Endometrial microvascular endothelial cells (primary cell): ENCODE results near the gene LRRC3. TPM values are rescaled to one million over a fixed set of nuclear protein-coding genes. Genes with fewer than 3 reads are reported as not detected.

Experiments used
- in situ Hi-C: cut with HindIII; loops from 2 replicates; pipeline ENCODE4 v1.10.0; 2017; ENCODE audit warnings: low sequenced_read_pairs, low pct_unique_long_range_greater_than_20kb; ENCODE audit errors: inconsistent ontology term
- total RNA-seq: library from RNA; depleted of rRNA; stranded (reverse); fragments of >200 nt; gene quantifications from one replicate; pipeline ENCODE4 v1.2.3, GENCODE V29; 2015; ENCODE audit errors: inconsistent ontology term

Gene LRRC3
- total RNA-seq, 1 donor from 2014 or later = 3.9 TPM

DNA sequence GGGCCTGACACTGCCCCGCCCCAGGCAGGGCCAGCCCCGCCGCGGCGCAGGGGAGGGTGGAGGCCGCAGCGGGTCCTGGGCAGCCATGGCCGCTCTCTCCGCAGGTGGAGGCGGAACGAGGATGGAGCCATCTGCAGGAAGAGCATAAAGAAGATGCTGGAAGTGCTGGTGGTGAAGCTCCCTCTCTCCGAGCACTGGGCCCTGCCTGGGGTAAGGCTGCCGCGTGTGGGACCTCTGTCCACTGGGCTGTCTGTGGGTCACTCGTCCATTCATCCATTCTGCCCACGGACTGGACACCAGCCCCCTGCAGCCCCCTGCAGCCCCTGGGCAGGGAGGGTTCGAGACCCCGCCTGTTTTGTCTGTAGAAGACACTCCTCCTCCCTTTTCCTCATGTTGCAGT, 18.4 kb upstream of the LRRC3 start:
- in situ Hi-C loops = no loop called here

DNA sequence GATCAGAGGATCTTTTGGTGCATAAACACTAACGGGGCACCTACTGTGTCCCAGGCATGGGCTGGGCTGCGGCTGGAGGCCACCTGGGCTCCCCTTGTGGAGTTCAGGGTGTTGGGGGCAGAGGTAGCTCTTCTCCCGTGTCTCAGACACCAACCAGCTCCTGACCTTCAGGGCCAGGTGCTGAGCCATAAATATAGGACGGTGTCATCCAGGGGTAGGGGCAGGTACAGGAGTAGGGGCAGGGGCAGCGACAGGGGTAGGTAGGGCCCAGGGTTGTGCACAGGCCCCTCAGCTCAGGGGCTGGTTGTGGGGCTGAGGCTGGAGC, 18.0 kb upstream of the LRRC3 start:
- in situ Hi-C loops = no loop called here

DNA sequence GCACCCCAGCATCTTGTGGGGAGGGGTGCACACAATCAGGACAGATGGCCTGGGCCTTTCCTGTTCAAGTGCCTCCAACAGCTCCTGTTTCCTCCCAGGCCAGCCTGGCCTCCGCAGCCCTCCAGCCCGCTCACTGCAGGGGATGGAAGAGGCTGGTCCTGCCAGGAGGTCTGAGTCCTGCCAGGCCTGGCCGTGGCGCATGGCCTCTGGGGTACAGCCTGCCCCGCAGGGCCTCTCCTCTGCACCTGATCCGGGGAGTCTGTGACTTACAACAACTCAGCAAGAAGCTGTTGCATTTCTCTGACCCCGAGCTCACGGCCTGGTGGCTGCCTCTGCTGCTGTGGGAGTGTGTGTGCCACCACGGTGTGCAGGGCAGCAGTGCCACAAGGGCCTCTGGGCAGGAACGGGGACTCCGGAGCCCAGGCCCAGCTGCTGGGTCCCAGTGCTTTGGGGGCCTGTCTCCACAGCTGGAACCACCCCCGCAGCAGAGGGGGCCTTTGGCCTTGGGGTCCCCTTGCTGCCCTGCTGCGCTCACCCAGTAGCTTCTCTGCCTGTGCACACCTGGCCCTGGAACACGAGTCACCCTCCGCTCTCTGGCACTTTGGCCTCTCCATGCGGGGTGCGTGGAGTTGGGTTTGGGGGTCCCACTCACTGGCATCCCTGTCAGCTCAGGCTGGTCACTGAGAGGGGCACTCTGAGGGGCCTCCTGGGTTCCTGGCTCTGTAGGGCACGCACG, 17.4 kb upstream of the LRRC3 start:
- in situ Hi-C loops = no loop called here

DNA sequence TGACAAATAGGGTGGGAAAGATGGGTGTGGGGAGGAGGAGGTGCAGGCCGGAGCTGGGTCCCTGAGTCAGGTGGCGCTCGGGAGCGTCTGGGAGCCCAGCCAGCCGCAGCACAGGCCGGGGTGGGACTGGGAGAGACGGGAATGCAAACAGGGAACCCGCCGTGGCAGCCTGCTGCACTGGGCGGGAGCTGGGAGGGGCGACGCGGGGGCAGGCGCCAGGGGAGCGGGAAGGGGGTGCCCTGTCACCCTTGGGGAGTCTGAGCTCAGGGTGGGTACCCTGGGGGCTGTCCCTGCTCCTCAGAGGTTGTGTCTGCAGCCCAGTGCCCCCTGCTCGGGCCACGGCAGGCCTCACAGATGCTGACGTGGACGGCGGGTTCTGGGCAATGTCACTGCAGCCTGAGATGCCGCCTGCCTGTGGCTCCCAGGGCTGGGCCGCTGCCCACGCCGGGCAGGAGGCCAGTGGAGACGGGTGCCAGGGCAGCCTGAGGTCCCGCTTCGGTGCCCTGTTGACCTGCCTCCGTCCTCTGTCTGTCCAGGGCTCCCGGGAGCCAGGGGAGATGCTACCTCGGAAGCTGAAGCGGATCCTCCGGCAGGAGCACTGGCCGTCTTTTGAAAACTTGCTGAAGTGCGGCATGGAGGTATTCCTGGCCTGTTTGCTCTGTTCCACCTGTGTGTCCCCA, 16.6 kb upstream of the LRRC3 start:
- in situ Hi-C loops = no loop called here

DNA sequence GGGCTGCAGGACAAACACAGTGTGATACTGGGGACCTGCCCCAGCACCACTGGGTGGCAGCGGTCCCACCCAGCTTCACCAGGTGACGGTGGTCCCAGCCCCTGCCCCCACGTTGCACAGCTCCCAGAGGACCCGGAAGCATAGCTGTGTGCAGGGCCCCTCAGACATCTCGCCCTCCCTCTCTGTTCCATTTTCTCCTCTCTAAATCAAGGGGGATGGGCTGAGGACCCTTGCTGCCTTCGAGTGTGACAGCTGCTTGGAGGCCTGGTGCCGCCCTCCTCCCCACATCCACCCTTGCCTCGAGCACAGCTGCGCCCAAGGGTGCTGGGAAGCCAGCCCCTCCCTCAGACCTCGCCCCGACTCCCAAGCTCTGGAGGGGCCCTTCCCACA, 16.1 kb upstream of the LRRC3 start:
- in situ Hi-C loops = no loop called here

DNA sequence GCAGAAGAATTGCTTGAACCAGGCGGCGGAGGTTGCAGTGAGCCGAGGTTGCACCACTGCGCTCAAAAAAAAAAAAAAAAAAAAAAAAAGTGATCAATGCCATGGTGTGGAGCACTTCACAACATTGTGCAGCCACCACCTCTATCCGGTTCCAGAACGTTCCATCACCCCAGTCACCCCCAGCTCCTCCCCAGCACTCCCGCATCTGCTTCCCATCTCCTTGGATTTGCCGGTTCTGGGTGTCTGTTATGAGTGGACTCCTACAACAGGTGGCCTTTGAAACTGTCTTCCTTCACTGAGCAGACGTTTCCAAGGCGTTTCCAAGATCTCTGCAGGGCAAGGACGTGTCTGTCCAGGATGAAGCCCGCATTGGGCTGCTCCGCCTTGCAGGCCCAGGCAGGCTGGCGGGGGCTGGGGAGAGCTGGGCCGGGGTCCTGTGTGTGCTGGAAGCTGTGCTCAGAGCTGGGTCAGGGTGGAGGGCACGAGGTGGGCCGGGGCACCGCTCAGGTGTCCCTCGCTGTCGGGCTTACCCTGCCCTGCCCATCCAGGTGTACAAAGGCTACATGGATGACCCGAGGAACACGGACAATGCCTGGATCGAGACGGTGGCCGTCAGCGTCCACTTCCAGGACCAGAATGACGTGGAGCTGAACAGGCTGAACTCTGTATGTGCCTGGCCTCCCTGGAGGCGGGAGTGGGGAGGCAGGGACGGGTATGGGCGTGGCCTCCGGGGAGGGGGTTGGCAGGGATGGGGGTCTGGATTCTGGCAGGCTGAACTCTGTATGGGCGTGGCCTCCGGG, 14.9 kb upstream of the LRRC3 start:
- in situ Hi-C loops = no loop called here

DNA sequence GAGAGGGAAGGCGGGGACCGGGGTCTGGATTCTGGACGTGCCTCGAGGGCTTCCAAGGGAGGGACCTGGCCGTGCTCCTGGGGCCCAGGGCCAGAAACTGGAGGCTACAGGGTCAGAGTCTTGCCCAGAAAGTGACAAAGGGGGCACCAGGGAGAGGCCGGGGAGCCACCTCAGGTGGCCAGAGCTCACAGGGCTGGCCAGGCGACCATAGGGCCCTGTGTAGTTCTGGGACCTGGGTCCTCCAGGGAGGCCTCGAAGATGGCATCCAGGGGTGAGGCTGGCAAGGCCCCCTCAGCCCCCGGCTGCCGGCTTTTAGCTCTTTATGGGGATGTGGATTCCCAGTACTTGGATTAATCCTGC, 14.3 kb upstream of the LRRC3 start:
- in situ Hi-C loops = no loop called here

DNA sequence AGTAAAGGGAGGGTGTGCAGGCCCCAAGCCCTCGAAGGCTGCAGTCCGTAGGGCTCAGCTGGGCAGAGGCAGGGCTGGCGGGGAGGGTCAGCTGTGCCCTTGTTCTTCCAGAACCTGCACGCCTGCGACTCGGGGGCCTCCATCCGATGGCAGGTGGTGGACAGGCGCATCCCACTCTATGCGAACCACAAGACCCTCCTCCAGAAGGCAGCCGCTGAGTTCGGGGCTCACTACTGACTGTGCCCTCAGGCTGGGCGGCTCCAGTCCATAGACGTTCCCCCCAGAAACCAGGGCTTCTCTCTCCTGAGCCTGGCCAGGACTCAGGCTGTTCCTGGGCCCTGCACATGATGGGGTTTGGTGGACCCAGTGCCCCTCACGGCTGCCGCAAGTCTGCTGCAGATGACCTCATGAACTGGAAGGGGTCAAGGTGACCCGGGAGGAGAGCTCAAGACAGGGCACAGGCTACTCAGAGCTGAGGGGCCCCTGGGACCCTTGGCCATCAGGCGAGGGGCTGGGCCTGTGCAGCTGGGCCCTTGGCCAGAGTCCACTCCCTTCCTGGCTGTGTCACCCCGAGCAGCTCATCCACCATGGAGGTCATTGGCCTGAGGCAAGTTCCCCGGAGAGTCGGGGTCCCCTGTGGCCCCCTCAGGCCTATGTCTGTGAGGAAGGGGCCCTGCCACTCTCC, 13.6 kb upstream of the LRRC3 start:
- in situ Hi-C loops = no loop called here

DNA sequence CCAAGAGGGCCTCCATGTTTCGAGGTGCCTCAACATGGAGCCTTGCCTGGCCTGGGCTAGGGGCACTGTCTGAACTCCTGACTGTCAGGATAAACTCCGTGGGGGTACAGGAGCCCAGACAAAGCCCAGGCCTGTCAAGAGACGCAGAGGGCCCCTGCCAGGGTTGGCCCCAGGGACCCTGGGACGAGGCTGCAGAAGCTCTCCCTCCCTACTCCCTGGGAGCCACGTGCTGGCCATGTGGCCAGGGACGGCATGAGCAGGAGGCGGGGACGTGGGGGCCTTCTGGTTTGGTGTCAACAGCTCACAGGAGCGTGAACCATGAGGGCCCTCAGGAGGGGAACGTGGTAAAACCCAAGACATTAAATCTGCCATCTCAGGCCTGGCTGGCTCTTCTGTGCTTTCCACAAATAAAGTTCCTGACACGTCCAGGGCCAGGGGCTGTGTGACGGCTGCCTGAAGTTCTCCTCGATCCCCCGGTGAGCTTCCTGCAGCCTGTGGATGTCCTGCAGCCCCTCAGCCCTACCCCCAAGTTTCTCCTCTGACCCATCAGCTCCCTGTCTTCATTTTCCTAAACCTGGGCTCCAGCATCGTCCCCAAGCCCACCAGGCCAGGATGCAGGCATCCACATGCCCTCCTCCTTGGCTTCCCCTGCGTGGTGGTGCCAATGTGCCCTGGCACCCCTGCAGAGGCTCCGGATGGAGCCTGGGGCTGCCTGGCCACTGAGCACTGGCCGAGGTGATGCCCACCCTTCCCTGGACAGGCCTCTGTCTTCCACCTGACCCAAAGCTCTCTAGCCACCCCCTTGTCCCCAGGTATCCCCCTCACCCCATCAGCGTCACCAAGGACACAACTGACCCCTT, 12.8 kb upstream of the LRRC3 start:
- in situ Hi-C loops = no loop called here

DNA sequence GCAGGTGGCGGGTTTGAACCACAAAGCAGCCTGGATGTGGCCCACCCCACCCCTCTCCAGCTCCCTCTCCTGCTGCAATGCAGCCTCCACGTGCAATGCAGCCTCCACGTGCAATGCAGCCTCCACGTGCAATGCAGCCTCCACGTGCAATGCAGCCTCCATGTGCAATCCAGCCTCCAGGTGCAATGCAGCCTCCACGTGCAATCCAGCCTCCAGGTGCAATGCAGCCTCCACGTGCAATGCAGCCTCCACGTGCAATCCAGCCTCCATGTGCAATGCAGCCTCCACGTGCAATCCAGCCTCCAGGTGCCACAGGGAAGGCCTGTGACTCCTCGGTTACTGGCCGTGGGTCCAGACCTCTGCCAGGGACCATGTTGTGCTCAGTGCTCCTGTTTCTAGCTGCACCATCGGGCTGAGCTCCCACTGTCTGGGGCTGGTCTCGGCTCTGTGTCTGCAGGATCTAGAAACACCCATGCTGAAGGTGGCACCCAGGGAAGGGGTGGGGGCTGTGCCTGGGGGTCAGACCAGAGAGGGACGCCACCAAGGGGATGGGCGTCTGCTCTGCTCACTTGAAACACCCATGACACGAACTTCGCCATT, 11.9 kb upstream of the LRRC3 start:
- in situ Hi-C loops = no loop called here

DNA sequence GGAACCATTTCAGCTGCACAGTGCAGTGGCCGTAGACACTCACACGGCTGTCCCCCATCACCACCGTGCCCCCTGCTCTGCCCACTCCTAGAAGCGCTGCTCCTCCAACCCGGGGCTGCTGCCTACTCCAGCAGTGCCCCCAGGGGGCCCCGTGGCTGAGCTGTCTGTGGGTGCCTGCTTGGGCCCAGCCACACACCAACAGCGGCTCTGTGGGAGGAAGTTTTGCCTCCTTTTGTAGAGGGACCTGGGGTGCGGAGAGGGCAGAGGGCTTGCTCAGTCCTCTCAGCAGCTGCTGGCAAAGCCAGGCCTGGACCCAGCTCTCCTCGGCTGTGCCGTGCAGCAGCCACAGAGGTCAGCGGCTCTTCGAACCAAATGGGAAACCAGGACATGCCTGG, 11.4 kb upstream of the LRRC3 start:
- in situ Hi-C loops = no loop called here

DNA sequence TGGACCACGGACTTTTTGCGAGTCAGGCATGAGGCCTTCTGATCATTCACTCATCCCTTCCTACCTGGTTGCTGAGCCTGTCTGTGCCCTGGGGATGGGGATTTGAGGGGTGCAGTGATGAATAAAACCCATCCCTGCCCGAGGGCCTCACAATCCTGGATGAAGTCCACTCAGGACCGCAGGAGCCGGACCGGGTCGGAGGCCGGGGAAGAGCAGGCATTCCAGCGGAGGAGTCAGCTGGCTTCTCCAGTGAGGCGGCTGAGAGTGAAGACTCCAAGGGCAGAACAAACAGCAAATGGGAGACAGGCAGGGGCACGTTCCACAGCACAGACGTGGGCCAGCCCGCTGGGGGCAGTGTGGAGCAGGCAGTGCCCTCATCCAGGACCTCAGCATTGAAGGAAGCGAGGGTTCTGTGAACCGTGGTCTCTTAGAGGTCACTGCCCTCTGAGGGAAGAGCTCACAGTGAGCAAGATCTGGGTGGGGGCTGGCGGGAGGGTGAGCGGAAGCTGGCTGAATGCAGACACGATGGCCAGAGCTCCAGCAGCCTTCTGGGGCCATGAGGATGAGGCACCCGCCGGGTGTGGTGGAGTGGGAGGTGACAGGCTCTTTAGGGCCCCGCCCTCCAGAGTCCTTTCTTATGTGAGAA, 10.9 kb upstream of the LRRC3 start:
- in situ Hi-C loops = no loop called here

DNA sequence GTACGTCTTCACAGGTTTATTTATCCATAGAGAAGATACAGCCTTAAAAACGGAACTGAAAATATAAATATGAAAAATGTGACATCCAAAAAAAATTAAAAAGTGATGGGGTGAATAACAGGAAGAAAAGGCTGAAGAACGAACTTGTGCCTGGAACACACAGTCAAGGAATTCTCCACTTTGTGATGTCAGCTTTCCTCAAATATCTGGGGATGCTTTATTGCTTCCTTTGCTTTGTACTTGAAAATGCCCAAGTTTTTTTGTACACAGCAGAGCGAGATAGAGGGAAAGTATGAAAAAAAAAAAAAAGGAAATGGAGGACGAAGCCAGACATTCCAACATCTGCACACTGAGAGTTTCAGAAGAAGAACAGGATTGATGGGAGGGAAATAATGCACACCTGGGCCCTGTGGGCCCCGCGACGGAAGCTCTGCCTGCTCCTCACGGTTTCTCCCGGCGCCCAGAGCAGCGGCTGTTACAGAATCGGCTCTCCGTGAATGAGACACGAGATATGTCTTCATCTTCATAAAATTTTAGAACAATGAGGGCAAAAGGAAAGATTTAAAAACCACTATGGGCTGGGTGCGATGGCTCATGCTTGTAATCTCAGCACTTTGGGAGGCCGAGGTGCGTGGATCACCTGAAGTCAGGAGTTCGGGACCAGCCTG, 10.0 kb upstream of the LRRC3 start:
- in situ Hi-C loops = no loop called here

DNA sequence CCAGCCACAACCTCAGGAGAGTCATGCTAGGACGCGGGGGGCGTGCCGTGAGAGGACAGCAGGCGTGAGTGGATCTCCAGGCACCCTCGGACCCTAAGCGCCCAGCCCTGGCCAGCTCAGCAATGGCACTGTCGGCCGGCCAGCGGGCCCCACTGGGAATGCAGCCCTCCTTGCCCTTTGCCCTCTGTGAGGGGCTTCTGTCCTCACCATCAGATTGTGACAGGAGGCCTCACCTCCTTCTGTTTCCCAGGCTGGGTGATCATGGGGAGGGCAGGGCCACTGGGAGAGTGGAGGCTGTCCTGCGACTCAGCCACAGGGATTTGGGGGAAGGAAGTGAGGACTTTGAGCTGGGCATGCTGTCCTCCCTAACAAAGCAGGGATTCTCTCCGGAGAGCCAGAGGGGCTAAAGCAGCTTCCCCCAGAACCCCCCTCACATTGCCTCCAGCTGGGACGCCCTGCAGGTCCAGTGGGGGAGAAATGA, 6.6 kb upstream of the LRRC3 start:
- in situ Hi-C loops = no loop called here

DNA sequence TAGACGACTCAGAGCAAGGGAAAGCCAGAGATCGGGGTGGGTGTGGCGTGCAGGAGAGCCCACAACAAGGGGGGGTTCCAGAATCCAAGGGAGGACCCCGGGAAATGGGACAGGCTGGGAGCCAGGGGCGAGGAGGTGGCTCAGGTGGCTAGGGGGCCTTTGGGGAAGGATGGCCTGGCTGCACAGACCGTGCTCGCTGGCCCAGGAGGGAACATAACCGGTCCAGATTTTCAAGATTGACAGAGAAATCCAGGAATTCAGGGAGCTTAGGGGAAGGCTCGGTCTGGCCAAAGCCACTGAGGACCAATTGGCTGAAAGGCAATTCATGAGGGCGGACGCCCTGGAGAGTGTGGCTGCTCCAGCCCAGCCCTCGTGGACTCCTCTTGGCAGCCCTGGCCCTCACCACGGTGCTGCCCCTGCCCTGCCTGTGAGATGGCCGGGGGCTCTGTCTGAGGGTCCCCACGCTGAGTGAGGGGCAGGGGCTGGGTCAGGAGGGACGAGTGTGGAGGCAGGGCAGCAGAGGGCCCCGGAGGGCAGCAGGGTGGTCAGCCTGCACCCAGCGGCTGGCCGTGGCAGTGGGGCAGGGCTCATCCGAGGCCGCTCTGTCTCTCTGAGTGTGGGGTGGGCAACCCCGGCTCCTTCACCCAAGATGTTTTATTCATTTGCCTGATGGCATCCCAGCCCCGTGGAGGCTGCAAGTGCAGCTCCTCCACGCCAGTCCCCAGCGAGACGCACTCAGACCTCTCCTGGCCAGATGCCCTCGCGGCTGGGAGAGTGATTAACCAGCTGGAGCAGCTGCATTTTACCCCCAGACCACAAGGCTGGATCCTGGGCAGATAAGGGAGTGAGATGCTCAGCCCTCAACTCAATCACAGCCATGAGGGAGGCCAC, 5.6 kb upstream of the LRRC3 start:
- in situ Hi-C loops = no loop called here

DNA sequence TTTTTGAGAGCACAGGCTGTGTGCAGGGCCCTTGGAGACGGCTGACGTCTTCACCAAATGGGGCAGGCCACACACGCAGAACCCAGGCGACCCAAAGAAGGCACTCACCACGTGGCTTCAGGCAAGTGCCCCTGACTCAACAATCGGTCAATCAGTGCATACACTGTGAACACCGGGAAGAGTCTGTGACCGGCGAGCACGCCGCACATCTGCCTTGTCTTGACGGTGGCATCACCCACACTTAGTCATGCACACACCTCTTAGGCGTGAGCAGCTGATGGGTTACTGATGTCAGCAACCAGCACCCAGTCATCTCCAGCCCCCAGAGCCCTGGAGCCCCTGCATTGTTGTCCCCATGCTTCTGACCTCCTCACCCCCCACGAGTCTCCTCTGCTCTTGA, 4.9 kb upstream of the LRRC3 start:
- in situ Hi-C loops = no loop called here
